ENCODE measurements around the gene TMEM38B. TPM values are rescaled to one million over a fixed set of nuclear protein-coding genes. Genes with fewer than 3 reads are reported as not detected.

The TMEM38B gene
- polyA plus RNA-seq, 1 of the 3 experiments (the other 2 are of a cell fraction): 6.8 TPM

GRCh38 chr9:105647595-105648349 lies 46.6 kb upstream of the TMEM38B start:
- DNase-seq: no peak
- no peak for TF ChIP-seq SMC3 (IDR thresholded peaks at IDR 0.05; ENCODE audit: low read depth, low read length)
- TF ChIP-seq ELF1 (IDR thresholded peaks at IDR 0.05): no peak
- no peak for TF ChIP-seq FOSL2 (IDR thresholded peaks at IDR 0.05; ENCODE audit: borderline replicate concordance, low read depth)
- H3F3A ChIP-seq (replicated peaks; ENCODE audit: insufficient read depth): no peaks in the 10 kb centered on the region
- WGBS (ENCODE audit: low lambda C conversion rate): 86% methylated on average over 12 of the region's 12 CpGs
- H3K9me2 ChIP-seq: no peaks in the 10 kb centered on the region
- no peak overlapping the region for H3K9ac ChIP-seq
- H3K9me3 ChIP-seq: no peaks in the 10 kb centered on the region
- H3K79me2 ChIP-seq (ENCODE audit: insufficient read depth): no peaks in the 10 kb centered on the region
- no peak overlapping the region for H3K4me2 ChIP-seq
- no peak overlapping the region for H3K27ac ChIP-seq (ENCODE audit: low read depth in 2 of 2, low read length in 1 of 2)
- H2AFZ ChIP-seq (ENCODE audit: low read depth): no peak overlapping the region
- POLR2A ChIA-PET: no interaction called here
- no peaks in the 10 kb centered on the region for H3K36me3 ChIP-seq (replicated peaks in 1 of 2; ENCODE audit: control insufficient read depth in 1 of 2, insufficient read depth in 2 of 2, low read length in 1 of 2)
- no peak overlapping the region for H3K4me3 ChIP-seq (ENCODE audit: low read depth in 2 of 2, low read length in 1 of 2)
- no peaks in the 10 kb centered on the region for H4K20me1 ChIP-seq (ENCODE audit: insufficient read depth)
- CTCF ChIA-PET: interaction anchor here (1.0 to 1.8 kb wide), 4 partner anchors 9 to 71 kb away, joined by 4 to 10 read pairs (median 6); no protein-coding TSS in a partner anchor
- H3K4me1 ChIP-seq (ENCODE audit: control insufficient read depth in 1 of 2, insufficient read depth in 2 of 2, low read depth in 1 of 2, low read length in 1 of 2): no peaks in the 10 kb centered on the region; a peak in 1 of 4 replicates
- no peaks in the 10 kb centered on the region for H3K27me3 ChIP-seq (ENCODE audit: insufficient read depth)

- Histone ChIP-seq H3K9me2 (no peaks in the 10 kb centered on the region), H3K4me3 (ENCODE audit: low read depth in 2 of 2, low read length in 1 of 2) (no peak overlapping the region), H3F3A (replicated peaks; ENCODE audit: insufficient read depth) (no peaks in the 10 kb centered on the region), H3K4me2 (no peak overlapping the region), H3K79me2 (ENCODE audit: insufficient read depth) (no peaks in the 10 kb centered on the region), H3K9me3 (no peaks in the 10 kb centered on the region), H3K27ac (ENCODE audit: low read depth in 2 of 2, low read length in 1 of 2) (no peak overlapping the region), H2AFZ (ENCODE audit: low read depth) (no peak overlapping the region), H3K27me3 (ENCODE audit: insufficient read depth) (no peaks in the 10 kb centered on the region), H4K20me1 (ENCODE audit: insufficient read depth) (no peaks in the 10 kb centered on the region), H3K4me1 (ENCODE audit: control insufficient read depth in 1 of 2, insufficient read depth in 2 of 2, low read depth in 1 of 2, low read length in 1 of 2) (peaks cover 0 to 8% of the 10 kb centered on the region in 2 experiments; a peak in 1 of 4 replicates), H3K36me3 (replicated peaks in 1 of 2; ENCODE audit: control insufficient read depth in 1 of 2, insufficient read depth in 2 of 2, low read length in 1 of 2) (no peaks in the 10 kb centered on the region), H3K9ac (no peak overlapping the region)
- DNase-seq: no peak
- TF ChIP-seq, protein P1, sequence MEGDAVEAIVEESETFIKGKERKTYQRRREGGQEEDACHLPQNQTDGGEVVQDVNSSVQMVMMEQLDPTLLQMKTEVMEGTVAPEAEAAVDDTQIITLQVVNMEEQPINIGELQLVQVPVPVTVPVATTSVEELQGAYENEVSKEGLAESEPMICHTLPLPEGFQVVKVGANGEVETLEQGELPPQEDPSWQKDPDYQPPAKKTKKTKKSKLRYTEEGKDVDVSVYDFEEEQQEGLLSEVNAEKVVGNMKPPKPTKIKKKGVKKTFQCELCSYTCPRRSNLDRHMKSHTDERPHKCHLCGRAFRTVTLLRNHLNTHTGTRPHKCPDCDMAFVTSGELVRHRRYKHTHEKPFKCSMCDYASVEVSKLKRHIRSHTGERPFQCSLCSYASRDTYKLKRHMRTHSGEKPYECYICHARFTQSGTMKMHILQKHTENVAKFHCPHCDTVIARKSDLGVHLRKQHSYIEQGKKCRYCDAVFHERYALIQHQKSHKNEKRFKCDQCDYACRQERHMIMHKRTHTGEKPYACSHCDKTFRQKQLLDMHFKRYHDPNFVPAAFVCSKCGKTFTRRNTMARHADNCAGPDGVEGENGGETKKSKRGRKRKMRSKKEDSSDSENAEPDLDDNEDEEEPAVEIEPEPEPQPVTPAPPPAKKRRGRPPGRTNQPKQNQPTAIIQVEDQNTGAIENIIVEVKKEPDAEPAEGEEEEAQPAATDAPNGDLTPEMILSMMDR (IDR thresholded peaks at IDR 0.05): no peak
- TF ChIP-seq JUND (IDR thresholded peaks at IDR 0.05) (no peak), CHD2 (IDR thresholded peaks at IDR 0.05; ENCODE audit: low read length, partially characterized antibody) (no peak), YY1 (IDR thresholded peaks at IDR 0.05; ENCODE audit: low read depth) (no peak), IRF3 (IDR thresholded peaks at IDR 0.05; ENCODE audit: low read depth, low read length) (no peak), RCOR1 (IDR thresholded peaks at IDR 0.05; ENCODE audit: low read length) (no peak), RAD21 (IDR thresholded peaks at IDR 0.05; ENCODE audit: low read length) (no peak), RXRA (IDR thresholded peaks at IDR 0.05; ENCODE audit: borderline replicate concordance, low read depth) (no peak), EZH2phosphoT487 (IDR thresholded peaks at IDR 0.05; ENCODE audit: borderline replicate concordance, low read depth) (no peak), FOSL2 (IDR thresholded peaks at IDR 0.05; ENCODE audit: borderline replicate concordance, low read depth) (no peak), TEAD4 (IDR thresholded peaks at IDR 0.05; ENCODE audit: borderline replicate concordance, insufficient read depth) (no peak), REST (IDR thresholded peaks at IDR 0.05; ENCODE audit: low read depth, low read length) (no peak), GABPA (IDR thresholded peaks at IDR 0.05; ENCODE audit: low read depth) (no peak), RFX5 (IDR thresholded peaks at IDR 0.05; ENCODE audit: low read length) (no peak), NFIC (IDR thresholded peaks at IDR 0.05; ENCODE audit: borderline replicate concordance) (no peak), FOXJ3 (CRISPR knock-in tag; IDR thresholded peaks at IDR 0.05) (no peak), FOXM1 (IDR thresholded peaks at IDR 0.05; ENCODE audit: low read depth) (no peak)
- TF ChIP-seq, protein P2, sequence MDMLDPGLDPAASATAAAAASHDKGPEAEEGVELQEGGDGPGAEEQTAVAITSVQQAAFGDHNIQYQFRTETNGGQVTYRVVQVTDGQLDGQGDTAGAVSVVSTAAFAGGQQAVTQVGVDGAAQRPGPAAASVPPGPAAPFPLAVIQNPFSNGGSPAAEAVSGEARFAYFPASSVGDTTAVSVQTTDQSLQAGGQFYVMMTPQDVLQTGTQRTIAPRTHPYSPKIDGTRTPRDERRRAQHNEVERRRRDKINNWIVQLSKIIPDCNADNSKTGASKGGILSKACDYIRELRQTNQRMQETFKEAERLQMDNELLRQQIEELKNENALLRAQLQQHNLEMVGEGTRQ (IDR thresholded peaks at IDR 0.05; ENCODE audit: borderline replicate concordance, low read depth, low read length): no peak
- WGBS (ENCODE audit: low lambda C conversion rate): 74% methylated on average over 4 of the region's 4 CpGs
- ChIA-PET CTCF (interaction anchor here (0.8 to 2.2 kb wide), 2 partner anchors 64 to 67 kb away, joined by 3 to 7 read pairs; no protein-coding TSS in a partner anchor), POLR2A (no interaction called here)
These were observed 42.5 kb upstream of the TMEM38B start for GRCh38 chr9:105651806-105652205.
